ENCODE results near the gene THBS1. TPM values are rescaled to one million over a fixed set of nuclear protein-coding genes. Genes with fewer than 3 reads are reported as not detected.
A peak's percentile ranks its signal among the peaks of the same experiment; 100 is the strongest.

The THBS1 gene
- total and polyA plus RNA-seq, 4 experiments from 2014 or later: 0.77 to 7.6 (median 2.6) TPM

GRCh38 chr15:39588531-39589192 is 7.8 kb downstream of the THBS1 start:
- intact Hi-C loops (cut with micrococcal nuclease): no loop called here
- no peaks in the 10 kb centered on the region for H3K4me1 ChIP-seq (ENCODE audit: insufficient read depth, low read length)
- H3K27me3 Mint-ChIP-seq: no peaks in the 10 kb centered on the region
- H3K36me3 ChIP-seq (ENCODE audit: insufficient read depth, low read length): no peaks in the 10 kb centered on the region
- no peak overlapping the region for H3K4me3 ChIP-seq (ENCODE audit: low read length in 2 of 2)
- no peak overlapping the region for H3K4me3 Mint-ChIP-seq
- H3K4me1 Mint-ChIP-seq: peaks cover 0 to 18% (median 5%) of the 10 kb centered on the region in 4 donors
- H3K27me3 ChIP-seq (ENCODE audit: insufficient read depth, low read length): no peaks in the 10 kb centered on the region
- H3K27ac ChIP-seq (ENCODE audit: low read depth, low read length): no peak overlapping the region
- H3K9me3 Mint-ChIP-seq: no peaks in the 10 kb centered on the region
- no peaks in the 10 kb centered on the region for H3K9me3 ChIP-seq (ENCODE audit: control insufficient read depth in 1 of 2, low read length in 2 of 2)
- peaks cover 3 to 4% of the 10 kb centered on the region in 2 donors for H3K36me3 Mint-ChIP-seq
- peak overlapping the region in 1 of 7 donors; percentile 53 for H3K27ac Mint-ChIP-seq
- CTCF ChIA-PET (ENCODE audit: partially characterized antibody): interaction anchor here (4.3 kb wide), 1 partner anchor 169 kb away, joined by 30 read pairs; no protein-coding TSS in a partner anchor
- no peak for DNase-seq
- POLR2A ChIA-PET (ENCODE audit: partially characterized antibody): interaction anchor here (1.4 kb wide), 1 partner anchor 8 kb away, joined by 4 read pairs; the partner anchor contains the start of gene THBS1

GRCh38 chr15:39589193-39589814 is 8.4 kb downstream of the THBS1 start:
- peaks cover 3% of the 10 kb centered on the region for H3K4me1 ChIP-seq (ENCODE audit: insufficient read depth, low read length)
- DNase-seq: no peak
- H3K27me3 ChIP-seq (ENCODE audit: insufficient read depth, low read length): no peaks in the 10 kb centered on the region
- H3K4me3 ChIP-seq (ENCODE audit: low read length in 2 of 2): no peak overlapping the region
- ChIA-PET POLR2A (ENCODE audit: partially characterized antibody) (interaction anchor here (1.4 kb wide), 1 partner anchor 9 kb away, joined by 4 read pairs; the partner anchor contains the start of gene THBS1), CTCF (ENCODE audit: partially characterized antibody) (interaction anchor here (4.3 kb wide), 1 partner anchor 168 kb away, joined by 30 read pairs; no protein-coding TSS in a partner anchor)
- no peak overlapping the region for H3K27ac Mint-ChIP-seq
- H3K9me3 ChIP-seq (ENCODE audit: control insufficient read depth in 1 of 2, low read length in 2 of 2): no peaks in the 10 kb centered on the region
- H3K9me3 Mint-ChIP-seq: no peaks in the 10 kb centered on the region
- peaks cover 3 to 10% of the 10 kb centered on the region in 2 donors for H3K36me3 Mint-ChIP-seq
- H3K4me3 Mint-ChIP-seq: no peak overlapping the region
- peaks cover 5 to 21% (median 10%) of the 10 kb centered on the region in 4 donors for H3K4me1 Mint-ChIP-seq
- no peaks in the 10 kb centered on the region for H3K36me3 ChIP-seq (ENCODE audit: insufficient read depth, low read length)
- H3K27me3 Mint-ChIP-seq: no peaks in the 10 kb centered on the region
- H3K27ac ChIP-seq (ENCODE audit: low read depth, low read length): no peak overlapping the region
- intact Hi-C loops (cut with micrococcal nuclease): no loop called here

- ChIA-PET CTCF (ENCODE audit: partially characterized antibody) (interaction anchor here (4.3 kb wide), 1 partner anchor 167 kb away, joined by 30 read pairs; no protein-coding TSS in a partner anchor), POLR2A (ENCODE audit: partially characterized antibody) (interaction anchor here (1.4 kb wide), 1 partner anchor 10 kb away, joined by 4 read pairs; the partner anchor contains the start of gene THBS1)
- Histone ChIP-seq H3K27me3 (ENCODE audit: insufficient read depth, low read length) (no peaks in the 10 kb centered on the region), H3K4me3 (ENCODE audit: low read length in 2 of 2) (no peak overlapping the region), H3K4me1 (ENCODE audit: insufficient read depth, low read length) (peaks cover 5% of the 10 kb centered on the region), H3K9me3 (ENCODE audit: control insufficient read depth in 1 of 2, low read length in 2 of 2) (no peaks in the 10 kb centered on the region), H3K27ac (ENCODE audit: low read depth, low read length) (no peak overlapping the region), H3K36me3 (ENCODE audit: insufficient read depth, low read length) (no peaks in the 10 kb centered on the region)
- Mint-ChIP-seq H3K27me3 (no peaks in the 10 kb centered on the region), H3K4me1 (peaks cover 6 to 15% (median 9%) of the 10 kb centered on the region in 4 donors), H3K9me3 (no peaks in the 10 kb centered on the region), H3K36me3 (peaks cover 3 to 10% of the 10 kb centered on the region in 2 donors), H3K4me3 (no peak overlapping the region), H3K27ac (no peak overlapping the region)
- no peak for DNase-seq
- intact Hi-C loops (cut with micrococcal nuclease): no loop called here
Observed at GRCh38 chr15:39589815-39590644, 9.2 kb downstream of the THBS1 start.

GRCh38 chr15:39591141-39591895 is 10.4 kb downstream of the THBS1 start:
- no peak overlapping the region for H3K4me3 ChIP-seq (ENCODE audit: low read length in 2 of 2)
- no peaks in the 10 kb centered on the region for H3K9me3 Mint-ChIP-seq
- H3K9me3 ChIP-seq (ENCODE audit: control insufficient read depth in 1 of 2, low read length in 2 of 2): no peaks in the 10 kb centered on the region
- DNase-seq: no peak
- no peaks in the 10 kb centered on the region for H3K27me3 ChIP-seq (ENCODE audit: insufficient read depth, low read length)
- H3K4me1 Mint-ChIP-seq: peaks cover 3 to 9% (median 6%) of the 10 kb centered on the region in 4 donors
- H3K36me3 Mint-ChIP-seq: peaks cover 3 to 10% of the 10 kb centered on the region in 2 donors
- H3K36me3 ChIP-seq (ENCODE audit: insufficient read depth, low read length): no peaks in the 10 kb centered on the region
- H3K4me1 ChIP-seq (ENCODE audit: insufficient read depth, low read length): peaks cover 5% of the 10 kb centered on the region
- POLR2A ChIA-PET (ENCODE audit: partially characterized antibody): interaction anchor here (1.2 to 1.5 kb wide), 2 partner anchors 9 to 166 kb away, joined by 4 read pairs; no protein-coding TSS in a partner anchor
- no peaks in the 10 kb centered on the region for H3K27me3 Mint-ChIP-seq
- intact Hi-C loops (cut with micrococcal nuclease): no loop called here
- no peak overlapping the region for H3K4me3 Mint-ChIP-seq
- H3K27ac Mint-ChIP-seq: no peak overlapping the region
- CTCF ChIA-PET (ENCODE audit: partially characterized antibody): interaction anchor here (1.0 to 5.5 kb wide), 9 partner anchors 8 to 192 kb away, joined by 3 to 45 read pairs (median 5); partner anchors contain the start of genes FSIP1 and THBS1
- H3K27ac ChIP-seq (ENCODE audit: low read depth, low read length): no peak overlapping the region

GRCh38 chr15:39591896-39592315 is 11.0 kb downstream of the THBS1 start:
- H3K4me3 ChIP-seq (ENCODE audit: low read length in 2 of 2): no peak overlapping the region
- H3K27me3 ChIP-seq (ENCODE audit: insufficient read depth, low read length): no peaks in the 10 kb centered on the region
- intact Hi-C loops (cut with micrococcal nuclease): no loop called here
- Mint-ChIP-seq H3K27ac (no peak overlapping the region), H3K27me3 (no peaks in the 10 kb centered on the region), H3K9me3 (no peaks in the 10 kb centered on the region), H3K4me3 (no peak overlapping the region), H3K4me1 (peaks cover 3 to 9% (median 6%) of the 10 kb centered on the region in 4 donors), H3K36me3 (peaks cover 3 to 10% of the 10 kb centered on the region in 2 donors)
- DNase-seq: no peak
- CTCF ChIA-PET (ENCODE audit: partially characterized antibody): interaction anchor here (1.0 to 5.5 kb wide), 9 partner anchors 9 to 191 kb away, joined by 3 to 45 read pairs (median 5); partner anchors contain the start of genes FSIP1 and THBS1
- POLR2A ChIA-PET (ENCODE audit: partially characterized antibody): interaction anchor here (1.2 to 1.5 kb wide), 2 partner anchors 10 to 165 kb away, joined by 4 read pairs; no protein-coding TSS in a partner anchor
- H3K36me3 ChIP-seq (ENCODE audit: insufficient read depth, low read length): no peaks in the 10 kb centered on the region
- H3K9me3 ChIP-seq (ENCODE audit: control insufficient read depth in 1 of 2, low read length in 2 of 2): no peaks in the 10 kb centered on the region
- H3K4me1 ChIP-seq (ENCODE audit: insufficient read depth, low read length): peaks cover 5% of the 10 kb centered on the region
- no peak overlapping the region for H3K27ac ChIP-seq (ENCODE audit: low read depth, low read length)

GRCh38 chr15:39592500-39592899 is 11.6 kb downstream of the THBS1 start:
- Mint-ChIP-seq H3K4me3 (no peak overlapping the region), H3K9me3 (no peaks in the 10 kb centered on the region), H3K36me3 (peaks cover 3 to 10% of the 10 kb centered on the region in 2 donors), H3K27ac (no peak overlapping the region), H3K27me3 (no peaks in the 10 kb centered on the region), H3K4me1 (peaks cover 3 to 9% (median 6%) of the 10 kb centered on the region in 4 donors)
- Histone ChIP-seq H3K4me1 (ENCODE audit: insufficient read depth, low read length) (peaks cover 5% of the 10 kb centered on the region), H3K4me3 (ENCODE audit: low read length in 2 of 2) (no peak overlapping the region), H3K36me3 (ENCODE audit: insufficient read depth, low read length) (no peaks in the 10 kb centered on the region), H3K27ac (ENCODE audit: low read depth, low read length) (no peak overlapping the region), H3K27me3 (ENCODE audit: insufficient read depth, low read length) (no peaks in the 10 kb centered on the region), H3K9me3 (ENCODE audit: control insufficient read depth in 1 of 2, low read length in 2 of 2) (no peaks in the 10 kb centered on the region)
- intact Hi-C loops (cut with micrococcal nuclease): no loop called here
- DNase-seq: no peak
- POLR2A ChIA-PET (ENCODE audit: partially characterized antibody): no interaction called here
- CTCF ChIA-PET (ENCODE audit: partially characterized antibody): interaction anchor here (1.2 to 5.5 kb wide), 7 partner anchors 9 to 165 kb away, joined by 4 to 45 read pairs (median 6); partner anchors contain the start of gene THBS1

Data from CD4-positive, alpha-beta memory T cell (primary cell).